ENCODE measurements around the gene SNX20. TPM values are rescaled to one million over a fixed set of nuclear protein-coding genes. Genes with fewer than 3 reads are reported as not detected.

Gene SNX20
- total RNA-seq, 1 donor from 2014 or later = not detected

DNA sequence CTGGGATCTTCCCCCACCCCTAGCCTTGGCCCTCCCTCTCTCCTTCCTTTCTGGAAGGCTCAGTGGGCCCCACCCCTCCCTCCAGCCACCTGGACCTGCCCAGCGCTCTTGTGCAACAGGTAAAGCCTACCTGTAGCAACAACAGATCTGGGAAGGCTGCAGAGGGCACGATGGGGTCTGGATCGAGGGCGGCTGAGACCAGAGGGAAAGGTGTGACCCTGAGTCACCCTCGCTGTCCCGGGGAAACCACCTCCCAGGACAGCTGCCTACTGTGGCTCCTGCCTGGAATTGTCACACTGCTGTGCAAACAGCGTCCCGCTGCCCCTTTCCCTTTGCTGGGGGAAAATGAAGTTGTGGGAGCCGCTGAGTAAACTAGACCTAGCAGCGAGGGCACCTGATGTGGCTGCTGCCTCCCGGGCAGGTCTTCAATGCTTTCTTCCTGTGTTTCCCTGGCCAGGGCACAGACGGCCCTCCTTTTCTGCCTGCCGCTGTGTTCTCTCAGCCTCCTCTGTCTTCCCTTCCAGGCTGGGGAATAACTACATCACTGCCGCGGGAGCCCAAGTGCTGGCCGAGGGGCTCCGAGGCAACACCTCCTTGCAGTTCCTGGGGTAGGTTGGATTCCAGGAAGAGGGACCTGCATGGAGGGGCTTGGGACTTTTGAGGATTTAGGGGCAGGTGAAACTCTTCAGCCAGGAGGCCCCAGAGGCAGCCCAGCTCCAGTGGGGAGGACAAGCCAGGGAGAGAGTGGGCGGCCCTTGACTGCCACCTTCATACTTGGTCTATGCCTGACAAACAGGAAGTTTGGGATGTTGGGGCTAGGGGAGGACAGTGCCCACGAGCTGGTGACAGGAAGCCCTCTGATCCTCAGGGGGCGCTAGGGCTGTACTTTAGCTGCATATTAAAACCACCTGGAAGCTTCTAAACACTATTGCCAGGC lies 38.6 kb upstream of the SNX20 start:
- H3K9me3 Mint-ChIP-seq (ENCODE audit: low read depth) = peaks cover 8% of the 10 kb centered on the region
- no peaks in the 10 kb centered on the region for H3K4me1 Mint-ChIP-seq (ENCODE audit: low read depth)
- H3K4me3 Mint-ChIP-seq (ENCODE audit: unreplicated experiment) = no peak overlapping the region
- DNase-seq (ENCODE audit: low spot score) = no peak
- H3K36me3 Mint-ChIP-seq (ENCODE audit: low read depth) = peaks cover 5% of the 10 kb centered on the region
- TF ChIP-seq, protein P1, sequence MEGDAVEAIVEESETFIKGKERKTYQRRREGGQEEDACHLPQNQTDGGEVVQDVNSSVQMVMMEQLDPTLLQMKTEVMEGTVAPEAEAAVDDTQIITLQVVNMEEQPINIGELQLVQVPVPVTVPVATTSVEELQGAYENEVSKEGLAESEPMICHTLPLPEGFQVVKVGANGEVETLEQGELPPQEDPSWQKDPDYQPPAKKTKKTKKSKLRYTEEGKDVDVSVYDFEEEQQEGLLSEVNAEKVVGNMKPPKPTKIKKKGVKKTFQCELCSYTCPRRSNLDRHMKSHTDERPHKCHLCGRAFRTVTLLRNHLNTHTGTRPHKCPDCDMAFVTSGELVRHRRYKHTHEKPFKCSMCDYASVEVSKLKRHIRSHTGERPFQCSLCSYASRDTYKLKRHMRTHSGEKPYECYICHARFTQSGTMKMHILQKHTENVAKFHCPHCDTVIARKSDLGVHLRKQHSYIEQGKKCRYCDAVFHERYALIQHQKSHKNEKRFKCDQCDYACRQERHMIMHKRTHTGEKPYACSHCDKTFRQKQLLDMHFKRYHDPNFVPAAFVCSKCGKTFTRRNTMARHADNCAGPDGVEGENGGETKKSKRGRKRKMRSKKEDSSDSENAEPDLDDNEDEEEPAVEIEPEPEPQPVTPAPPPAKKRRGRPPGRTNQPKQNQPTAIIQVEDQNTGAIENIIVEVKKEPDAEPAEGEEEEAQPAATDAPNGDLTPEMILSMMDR (IDR thresholded peaks at IDR 0.05) = no peak
- peaks cover 18% of the 10 kb centered on the region for H3K27me3 Mint-ChIP-seq (ENCODE audit: low read depth)
- H3K27ac Mint-ChIP-seq (ENCODE audit: unreplicated experiment) = no peak overlapping the region

DNA sequence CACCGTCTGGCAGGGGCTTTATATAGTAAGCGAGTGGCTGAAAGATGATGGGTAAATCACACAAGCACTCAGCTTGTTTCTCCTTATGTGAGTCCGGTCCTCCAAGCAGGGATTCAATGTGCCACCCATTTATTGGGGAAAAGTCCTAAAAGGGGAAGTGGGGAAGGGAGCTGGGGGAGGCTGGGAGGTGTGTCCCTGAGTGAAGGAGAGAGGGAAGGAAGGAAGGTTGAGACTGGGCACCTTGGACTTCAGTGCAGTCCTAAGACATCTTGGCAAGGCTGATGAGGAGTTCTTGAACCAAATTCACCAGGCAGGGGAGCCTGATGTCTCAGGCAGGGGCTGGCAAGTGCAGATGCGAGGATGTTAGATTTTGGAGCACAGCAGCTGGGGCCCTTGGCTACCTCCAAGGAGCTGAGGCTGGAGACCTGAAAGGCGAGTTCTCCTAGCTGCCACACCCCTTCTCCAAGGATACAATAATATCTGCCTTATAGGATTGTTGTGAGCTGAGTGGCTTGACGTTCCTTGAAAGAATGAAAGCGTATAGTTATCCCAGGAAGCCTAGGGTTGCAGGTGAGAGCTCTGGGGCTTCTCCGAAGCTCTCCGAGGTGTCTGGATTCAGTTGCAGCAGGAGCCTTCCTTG lies 37.8 kb upstream of the SNX20 start:
- no peaks in the 10 kb centered on the region for H3K4me1 Mint-ChIP-seq (ENCODE audit: low read depth)
- H3K36me3 Mint-ChIP-seq (ENCODE audit: low read depth) = peaks cover 2% of the 10 kb centered on the region
- H3K27ac Mint-ChIP-seq (ENCODE audit: unreplicated experiment) = no peak overlapping the region
- H3K27me3 Mint-ChIP-seq (ENCODE audit: low read depth) = peaks cover 18% of the 10 kb centered on the region
- no peak for DNase-seq (ENCODE audit: low spot score)
- TF ChIP-seq, protein P1 (IDR thresholded peaks at IDR 0.05) = no peak
- peaks cover under 1% of the 10 kb centered on the region for H3K9me3 Mint-ChIP-seq (ENCODE audit: low read depth)
- no peak overlapping the region for H3K4me3 Mint-ChIP-seq (ENCODE audit: unreplicated experiment)

DNA sequence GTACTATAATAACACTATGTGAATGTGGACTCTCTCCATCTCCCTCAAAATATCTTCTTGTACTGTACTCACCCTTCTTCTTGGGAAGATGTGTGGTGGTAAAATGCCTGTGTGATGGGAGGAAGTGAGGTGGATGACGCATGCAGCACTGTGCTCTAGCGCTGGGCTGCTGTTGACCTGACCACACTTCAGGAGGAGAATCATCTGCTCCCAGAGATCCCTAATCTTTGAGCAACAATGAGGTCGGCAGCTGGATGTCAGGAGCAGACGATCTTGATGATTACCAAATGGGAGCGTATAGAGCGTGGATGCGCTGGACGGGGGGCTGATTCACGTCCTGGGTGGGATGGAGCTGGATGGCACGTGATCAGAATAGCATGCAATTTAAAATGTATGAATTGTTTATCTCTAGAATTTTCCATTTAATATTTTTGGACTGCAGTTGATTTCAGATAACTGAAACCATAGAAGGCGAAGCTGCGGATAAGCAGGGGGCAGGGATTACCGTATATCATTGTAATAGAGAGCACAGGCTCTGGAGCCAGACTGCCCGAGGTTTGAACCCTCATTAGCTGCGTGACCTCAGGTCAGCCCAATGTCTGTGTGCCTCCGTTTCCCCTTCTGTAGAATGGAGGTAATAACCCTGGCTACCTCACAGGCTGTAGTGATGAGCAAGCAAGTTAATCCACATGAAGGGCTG lies 37.1 kb upstream of the SNX20 start:
- Mint-ChIP-seq H3K4me1 (ENCODE audit: low read depth) (no peaks in the 10 kb centered on the region), H3K9me3 (ENCODE audit: low read depth) (no peaks in the 10 kb centered on the region), H3K27me3 (ENCODE audit: low read depth) (peaks cover 18% of the 10 kb centered on the region), H3K4me3 (ENCODE audit: unreplicated experiment) (no peak overlapping the region), H3K36me3 (ENCODE audit: low read depth) (peaks cover 2% of the 10 kb centered on the region), H3K27ac (ENCODE audit: unreplicated experiment) (no peak overlapping the region)
- TF ChIP-seq, protein P1 (IDR thresholded peaks at IDR 0.05) = no peak
- DNase-seq (ENCODE audit: low spot score) = no peak

DNA sequence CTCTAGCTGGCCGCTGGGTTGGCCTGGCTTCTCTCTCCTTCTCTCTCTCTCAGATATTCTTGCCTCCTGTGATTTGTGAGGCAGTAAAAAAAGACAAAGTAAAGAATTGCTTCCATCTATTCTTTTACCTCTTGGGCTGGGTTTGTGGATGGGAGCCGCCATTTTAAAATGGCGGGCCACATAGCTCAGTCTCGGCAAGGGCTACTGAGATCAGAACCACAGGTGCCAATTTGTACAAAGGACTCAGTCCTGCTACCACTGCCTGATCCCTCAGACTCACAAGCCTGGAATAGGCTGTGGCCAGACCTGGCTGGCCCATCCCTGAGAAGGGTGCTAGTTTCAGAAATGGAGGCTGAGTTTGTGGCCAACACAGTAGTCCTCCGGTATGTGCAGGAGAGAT lies 36.4 kb upstream of the SNX20 start:
- H3K4me1 Mint-ChIP-seq (ENCODE audit: low read depth) = no peaks in the 10 kb centered on the region
- no peak overlapping the region for H3K4me3 Mint-ChIP-seq (ENCODE audit: unreplicated experiment)
- no peak for DNase-seq (ENCODE audit: low spot score)
- H3K9me3 Mint-ChIP-seq (ENCODE audit: low read depth) = no peaks in the 10 kb centered on the region
- H3K27me3 Mint-ChIP-seq (ENCODE audit: low read depth) = peaks cover 17% of the 10 kb centered on the region
- H3K27ac Mint-ChIP-seq (ENCODE audit: unreplicated experiment) = no peak overlapping the region
- TF ChIP-seq, protein P1 (IDR thresholded peaks at IDR 0.05) = no peak
- H3K36me3 Mint-ChIP-seq (ENCODE audit: low read depth) = peaks cover 2% of the 10 kb centered on the region

DNA sequence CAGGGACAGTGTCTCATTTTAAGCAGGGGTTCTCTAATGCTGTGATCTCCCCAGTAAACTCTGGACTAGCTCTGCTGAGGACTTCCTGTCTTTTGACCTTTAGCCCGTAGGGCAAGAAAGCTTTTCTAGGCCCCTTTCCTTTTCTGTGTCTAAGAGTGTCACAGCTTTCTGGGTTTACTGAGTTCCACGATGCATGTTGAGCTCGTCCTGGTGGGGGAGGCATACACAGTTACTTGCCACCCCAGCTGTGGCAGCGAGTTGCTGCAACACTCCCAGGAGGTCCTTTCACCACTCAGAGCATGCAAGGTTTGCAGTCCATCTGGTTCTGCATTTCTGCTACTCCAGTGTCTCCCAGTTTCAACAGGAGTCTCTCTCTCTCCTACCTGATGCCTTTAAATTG lies 36.0 kb upstream of the SNX20 start:
- Mint-ChIP-seq H3K9me3 (ENCODE audit: low read depth) (no peaks in the 10 kb centered on the region), H3K27ac (ENCODE audit: unreplicated experiment) (no peak overlapping the region), H3K36me3 (ENCODE audit: low read depth) (peaks cover 2% of the 10 kb centered on the region), H3K4me1 (ENCODE audit: low read depth) (no peaks in the 10 kb centered on the region), H3K27me3 (ENCODE audit: low read depth) (peaks cover 16% of the 10 kb centered on the region), H3K4me3 (ENCODE audit: unreplicated experiment) (no peak overlapping the region)
- no peak for DNase-seq (ENCODE audit: low spot score)
- TF ChIP-seq, protein P1 (IDR thresholded peaks at IDR 0.05) = no peak

Measured in chondrocyte (in vitro differentiated cells).